ENCODE measurements around the gene MAPKAP1.
A peak's percentile ranks its signal among the peaks of the same experiment; 100 is the strongest.

Gene MAPKAP1

GRCh38 chr9:125642311-125642710 lies 64.7 kb downstream of the MAPKAP1 start:
- no peak for DNase-seq (ENCODE audit: low spot score)

GRCh38 chr9:125639057-125639456 lies 68.0 kb downstream of the MAPKAP1 start:
- no peak for DNase-seq (ENCODE audit: low spot score)

DNA sequence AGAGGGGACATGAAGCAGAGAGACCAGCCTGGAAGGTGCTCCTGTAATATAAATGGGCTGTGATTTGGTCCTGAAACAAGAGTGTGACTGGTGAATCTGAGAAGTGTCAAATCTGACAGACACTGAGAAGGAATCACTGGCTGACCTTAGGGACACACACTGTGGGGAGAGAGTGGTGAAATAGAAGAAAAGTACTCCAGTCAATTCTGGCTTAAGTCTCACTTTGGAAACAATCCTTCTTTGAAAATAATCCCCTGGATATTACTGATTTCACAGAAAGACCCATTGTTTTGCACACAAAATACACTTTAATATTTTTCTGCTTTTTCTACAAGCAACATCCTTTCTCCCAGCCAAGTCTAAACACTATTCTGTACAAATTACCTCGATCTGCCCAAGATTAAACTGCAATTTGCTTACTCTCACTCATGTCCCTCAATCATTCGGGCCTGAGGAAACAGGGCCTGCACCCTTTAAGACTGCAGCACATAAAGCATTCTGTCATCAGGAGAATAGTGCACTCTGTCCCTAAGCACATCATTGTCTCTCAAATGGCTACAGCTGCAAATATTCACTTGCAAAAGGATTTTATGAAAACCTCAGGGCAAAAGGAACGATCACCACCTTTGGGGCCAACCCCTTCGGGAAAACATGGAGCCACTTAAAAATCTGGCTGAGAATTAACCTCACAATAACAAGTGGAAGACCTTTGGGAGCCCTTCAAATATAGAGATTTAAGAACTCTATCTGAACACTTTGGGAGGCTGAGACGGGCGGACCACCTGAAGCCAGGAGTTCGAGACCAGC lies 68.6 kb downstream of the MAPKAP1 start:
- no peak for DNase-seq (ENCODE audit: low spot score)

DNA sequence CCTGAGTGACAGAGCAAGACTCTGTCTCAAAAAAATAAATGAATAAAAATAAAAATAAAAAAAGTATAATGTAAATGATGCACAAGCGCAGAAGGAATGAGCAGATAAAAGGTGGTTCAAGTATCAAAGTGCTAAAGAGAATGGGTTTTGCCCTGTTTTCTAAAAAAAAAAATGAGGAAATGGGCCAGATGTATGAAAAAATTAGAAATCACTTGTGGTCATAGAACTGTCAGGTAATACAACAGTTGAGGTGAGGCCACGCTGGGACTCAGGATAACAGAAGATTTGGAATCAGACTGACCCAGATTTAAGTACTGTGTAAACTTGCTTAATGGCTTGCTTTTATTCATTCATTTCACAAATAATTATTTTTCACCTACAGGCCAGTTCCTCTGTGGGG lies 69.8 kb downstream of the MAPKAP1 start:
- DNase-seq (ENCODE audit: low spot score): no peak

- DNase-seq (ENCODE audit: low spot score): no peak
Measured at GRCh38 chr9:125635888-125636287, 71.1 kb downstream of the MAPKAP1 start.

DNA sequence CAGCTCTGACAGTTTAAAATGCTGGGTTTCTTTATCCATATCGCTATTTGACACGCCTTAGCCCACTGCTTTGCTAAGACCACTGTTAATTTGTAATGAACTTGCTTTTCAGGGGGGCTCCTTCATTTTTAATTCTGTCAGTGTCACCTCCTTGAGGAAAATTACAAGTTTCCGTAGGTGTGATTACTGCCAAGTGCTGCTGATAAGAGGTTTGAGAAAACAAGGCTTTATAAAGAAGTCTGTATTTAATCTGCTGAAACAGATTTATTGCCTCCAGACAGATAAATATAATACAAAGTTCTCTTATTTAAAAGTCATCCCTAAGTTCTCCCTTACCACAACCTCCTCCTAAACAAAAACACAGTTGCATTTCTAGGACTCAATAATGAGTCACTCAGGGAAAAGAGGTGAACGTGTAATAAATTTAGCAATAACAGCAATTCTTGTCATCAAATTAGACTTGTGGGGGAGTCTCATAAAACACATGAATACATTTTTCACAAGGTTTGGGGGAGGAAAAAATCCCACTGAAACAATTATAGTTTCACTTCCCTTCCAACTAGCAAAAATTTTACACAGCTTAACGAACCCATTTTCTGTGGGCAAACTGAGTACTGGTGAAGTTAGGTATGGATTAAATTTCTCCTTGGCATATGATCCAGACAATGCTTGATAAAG lies 72.8 kb downstream of the MAPKAP1 start:
- DNase-seq (ENCODE audit: low spot score): no peak

DNA sequence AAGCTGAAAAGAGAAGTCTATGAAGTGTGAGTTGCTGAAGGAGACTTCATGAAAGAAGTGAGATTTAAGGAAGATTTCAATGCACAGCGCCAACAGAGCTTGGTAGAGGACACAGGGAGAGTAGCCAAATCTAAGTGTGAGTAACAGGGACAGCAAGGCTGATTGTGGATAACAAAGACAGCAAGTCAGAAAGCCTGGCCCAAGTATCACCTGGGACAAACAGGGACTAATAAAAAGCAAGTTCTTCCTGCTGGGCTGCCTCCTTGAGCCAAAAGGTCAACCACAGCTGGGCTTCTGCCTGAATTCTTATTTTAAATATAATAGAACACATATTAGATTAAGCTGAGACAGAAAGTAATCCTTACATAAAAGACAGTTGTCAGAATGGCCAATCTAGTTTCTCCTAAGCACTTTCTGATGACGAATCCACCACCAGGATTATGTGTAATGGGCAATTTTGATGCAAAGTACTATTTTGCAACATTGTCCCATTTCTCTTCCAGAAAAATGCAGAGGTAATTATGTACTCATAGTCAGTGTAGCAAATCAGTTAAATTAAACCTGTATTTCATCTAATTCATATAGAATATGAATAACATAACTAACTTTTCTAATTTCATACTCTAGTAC lies 73.8 kb downstream of the MAPKAP1 start:
- DNase-seq (ENCODE audit: low spot score): no peak

GRCh38 chr9:125632321-125633115 lies 74.5 kb downstream of the MAPKAP1 start:
- no peak for DNase-seq (ENCODE audit: low spot score)

- peak; percentile 69 for DNase-seq (ENCODE audit: low spot score)
Measured at GRCh38 chr9:125631391-125632085, 75.5 kb downstream of the MAPKAP1 start.

DNA sequence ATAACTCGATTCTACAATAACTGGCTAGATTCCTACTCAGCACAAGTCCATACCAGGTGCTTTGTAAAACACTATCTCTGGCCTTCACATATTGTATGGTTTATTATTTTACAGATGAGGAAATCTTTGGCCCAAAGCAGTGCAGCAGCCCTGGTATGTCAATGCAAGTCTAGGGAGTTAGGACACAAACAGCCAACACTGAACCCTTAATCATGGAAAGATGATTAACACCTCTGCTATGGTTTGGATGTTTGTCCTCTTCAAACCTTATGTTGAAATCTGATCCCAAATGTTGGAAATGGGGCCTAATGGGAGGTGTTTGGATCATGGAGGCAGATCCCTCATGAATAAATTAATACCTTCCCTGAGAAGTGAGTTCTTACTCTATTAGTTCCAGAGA lies 76.6 kb downstream of the MAPKAP1 start:
- no peak for DNase-seq (ENCODE audit: low spot score)

DNA sequence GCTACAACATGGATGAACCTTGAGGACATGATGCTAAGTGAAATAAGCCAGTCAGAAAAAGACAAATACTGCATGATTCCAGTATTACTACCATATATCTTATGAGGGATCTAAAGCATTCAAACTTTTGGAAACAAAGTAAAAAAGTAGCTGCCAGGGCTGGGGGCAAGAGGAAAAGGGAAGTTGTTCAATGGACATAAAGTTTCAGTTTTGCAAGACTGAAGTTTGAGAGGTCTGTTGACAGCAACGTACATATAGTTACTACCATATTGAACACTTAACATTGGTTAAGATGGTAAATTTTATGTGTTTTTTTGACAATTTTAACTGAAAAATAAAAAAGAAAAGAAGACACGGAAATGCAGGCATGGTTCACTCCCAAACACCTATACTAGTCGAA lies 77.6 kb downstream of the MAPKAP1 start:
- DNase-seq (ENCODE audit: low spot score): no peak

GRCh38 chr9:125626187-125626586 lies 80.8 kb downstream of the MAPKAP1 start:
- DNase-seq (ENCODE audit: low spot score): no peak

GRCh38 chr9:125621170-125621569 lies 85.8 kb downstream of the MAPKAP1 start:
- no peak for DNase-seq (ENCODE audit: low spot score)

GRCh38 chr9:125620216-125620615 lies 86.8 kb downstream of the MAPKAP1 start:
- no peak for DNase-seq (ENCODE audit: low spot score)

- no peak for DNase-seq (ENCODE audit: low spot score)
Measured at GRCh38 chr9:125617087-125617486, 89.9 kb downstream of the MAPKAP1 start.

DNA sequence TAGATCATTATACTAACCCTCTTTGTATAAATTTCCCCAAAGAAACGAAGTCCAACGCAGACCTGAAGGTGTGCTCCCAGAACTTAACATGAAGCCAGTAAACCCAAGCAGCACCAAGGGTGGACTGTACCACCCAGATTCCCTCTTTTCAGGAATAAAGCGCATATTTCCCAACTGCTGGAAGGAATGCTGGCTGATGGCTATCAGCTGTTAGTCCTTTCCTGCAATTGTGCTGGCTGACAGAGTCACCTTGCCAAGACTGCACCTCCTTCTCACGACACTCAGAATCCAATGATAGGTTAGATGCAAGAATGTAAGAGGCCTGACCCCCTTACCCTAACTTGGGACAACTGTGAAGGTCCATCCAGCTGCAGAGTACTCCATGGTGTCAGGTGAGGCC lies 93.9 kb downstream of the MAPKAP1 start:
- DNase-seq (ENCODE audit: low spot score): no peak

DNA sequence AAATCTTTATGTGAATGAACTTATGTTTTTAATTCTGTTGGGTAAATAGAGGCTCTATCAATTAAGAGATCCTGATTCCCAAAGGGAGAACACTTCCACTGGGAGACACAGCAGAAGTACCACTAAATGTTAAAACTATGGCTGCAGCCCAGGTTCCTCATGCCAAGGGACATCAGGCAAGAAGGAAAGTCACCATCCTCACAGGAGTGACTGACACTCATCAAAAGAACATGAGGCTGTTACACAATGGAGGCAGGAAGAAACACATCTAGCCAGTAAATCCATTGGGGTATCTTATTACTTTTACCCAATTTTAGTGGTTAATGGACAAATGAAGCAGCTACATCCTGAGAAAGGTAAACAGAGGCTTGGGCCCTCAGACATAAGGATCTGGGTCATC lies 94.4 kb downstream of the MAPKAP1 start:
- DNase-seq (ENCODE audit: low spot score): no peak

DNA sequence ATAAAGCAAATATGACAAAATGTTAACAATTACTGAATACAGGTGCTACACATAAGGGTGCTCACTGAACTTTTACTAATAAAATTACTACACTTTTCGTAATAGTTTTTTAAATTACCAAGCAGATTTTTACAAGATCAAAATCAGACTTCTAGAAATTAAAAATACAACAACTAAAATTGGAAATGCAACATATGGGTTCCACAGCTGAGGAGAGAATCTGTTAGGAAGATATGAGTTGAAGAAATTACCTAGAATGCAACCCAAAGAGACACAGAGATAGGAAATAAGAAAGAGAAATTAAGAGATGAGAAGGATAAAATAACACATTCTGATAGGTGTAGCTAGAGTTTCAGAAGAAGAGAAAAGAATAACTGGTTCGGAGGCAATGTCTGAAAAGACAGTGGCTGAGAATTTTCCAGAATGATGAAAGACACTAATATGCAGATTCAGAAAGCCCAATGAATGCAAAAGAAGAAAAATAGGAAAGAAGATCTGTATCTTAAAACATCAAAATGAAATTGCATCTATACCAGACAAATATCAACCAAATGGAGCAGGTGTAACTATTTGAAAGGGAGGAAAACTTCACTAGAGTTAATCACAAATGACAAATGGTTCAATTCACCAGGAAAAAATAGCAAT lies 95.8 kb downstream of the MAPKAP1 start:
- DNase-seq (ENCODE audit: low spot score): no peak

- DNase-seq (ENCODE audit: low spot score): no peak
Measured at GRCh38 chr9:125609744-125610143, 97.3 kb downstream of the MAPKAP1 start.

- DNase-seq (ENCODE audit: low spot score): no peak
Measured at GRCh38 chr9:125608489-125609224, 98.4 kb downstream of the MAPKAP1 start.

DNA sequence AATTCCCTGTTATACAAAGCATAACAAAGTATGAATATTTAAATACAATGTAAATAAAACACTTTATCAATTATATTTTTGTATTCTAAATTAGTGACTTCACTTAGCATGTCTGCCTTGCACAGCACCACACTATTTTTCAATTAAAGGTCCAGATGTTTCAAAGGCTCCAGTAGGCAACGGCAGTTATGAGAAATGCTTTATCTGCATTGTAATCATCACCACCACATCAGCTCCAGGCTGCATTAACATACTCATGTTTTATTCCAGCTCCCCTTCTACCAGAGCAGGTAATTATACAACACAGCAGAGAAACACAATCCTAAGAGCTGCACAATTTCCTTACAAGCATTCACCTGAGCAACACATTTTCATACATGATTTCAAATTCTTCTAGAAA lies 102.8 kb downstream of the MAPKAP1 start:
- no peak for DNase-seq (ENCODE audit: low spot score)
